HEK293 (cell line): ENCODE measurements around the gene MISP3.

ENCODE experiments used
- KLF10 ChIP-seq: fragments of 450-650 bp; IDR thresholded peaks from 2 replicates; pipeline ENCODE4 v1.5.1; 2018; ENCODE audit warnings: missing biosample characterization, mild to moderate bottlenecking, missing genetic modification characterization
- PATZ1 ChIP-seq: fragments of 450-650 bp; formaldehyde crosslinking; IDR thresholded peaks from 2 replicates; pipeline ENCODE4 v1.5.1; 2016; ENCODE audit warnings: missing biosample characterization, missing genetic modification characterization
- ZBTB21 ChIP-seq: fragments of 450-650 bp; formaldehyde crosslinking; IDR thresholded peaks from 2 replicates; pipeline ENCODE4 v1.5.1; 2017; ENCODE audit warnings: missing biosample characterization, missing genetic modification characterization
- ZBTB26 ChIP-seq: fragments of 450-650 bp; formaldehyde crosslinking; optimal IDR thresholded peaks from 2 replicates; pipeline ENCODE3; 2016; ENCODE audit warnings: missing biosample characterization, mild to moderate bottlenecking, missing genetic modification characterization
- ZBTB44 ChIP-seq: fragments of 450-650 bp; IDR thresholded peaks from 2 replicates; pipeline ENCODE4 v1.5.1; 2018; ENCODE audit warnings: missing biosample characterization, mild to moderate bottlenecking, missing genetic modification characterization
- ZBTB49 ChIP-seq: fragments of 450-650 bp; formaldehyde crosslinking; IDR thresholded peaks from 2 replicates; pipeline ENCODE4 v1.5.1; 2016; ENCODE audit warnings: missing biosample characterization, missing genetic modification characterization, low read depth
- ZNF274 ChIP-seq, 2 experiments: fragments of 200-500 bp in 1 of 2; fragments of 450-650 bp in 1 of 2; sonication (Bioruptor generic) in 1 of 2; formaldehyde crosslinking in 1 of 2; IDR thresholded peaks; 2 replicates each; pipeline versions ENCODE4 v1.5.1 to v1.6.1; 2014 to 2016; ENCODE audit warnings: borderline replicate concordance in 1 of 2, inconsistent platforms in 1 of 2, low read length in 1 of 2, missing biosample characterization in 1 of 2, missing genetic modification characterization in 1 of 2
- ZNF518A ChIP-seq: fragments of 450-650 bp; formaldehyde crosslinking; conservative IDR thresholded peaks from 2 replicates; pipeline ENCODE4 v1.5.1; 2016; ENCODE audit warnings: low read depth, missing biosample characterization, missing genetic modification characterization
- ZNF580 ChIP-seq: fragments of 450-650 bp; formaldehyde crosslinking; IDR thresholded peaks from 2 replicates; pipeline ENCODE4 v1.5.1; 2016; ENCODE audit warnings: missing biosample characterization, missing genetic modification characterization
- ZNF747 ChIP-seq: fragments of 450-650 bp; formaldehyde crosslinking; IDR thresholded peaks from 2 replicates; pipeline ENCODE4 v1.5.1; 2016; ENCODE audit warnings: missing biosample characterization, missing genetic modification characterization
- ZNF76 ChIP-seq: fragments of 450-650 bp; formaldehyde crosslinking; IDR thresholded peaks from 2 replicates; pipeline ENCODE4; 2016; ENCODE audit warnings: low read depth, missing biosample characterization, missing genetic modification characterization, borderline replicate concordance

The MISP3 gene

GRCh38 chr19:14080887-14081796 is 8.6 kb downstream of the MISP3 start (continued):
- TF ChIP-seq ZNF580 (peak; percentile 80), ZBTB26 (peak; percentile 8), KLF10 (tag by site-specific recombination) (peak; percentile 89), ZNF747 (tag by site-specific recombination) (no peak), PATZ1 (tag by site-specific recombination) (peak; percentile 73), ZNF274 (IDR thresholded peaks at IDR 0.05; ENCODE audit: low read length) (no peak), ZNF274 (tag by site-specific recombination; IDR thresholded peaks at IDR 0.05; ENCODE audit: borderline replicate concordance) (no peak), ZNF76 (tag by site-specific recombination) (peak; percentile 96), ZBTB44 (peak; percentile 92), ZNF518A (tag by site-specific recombination) (peak; percentile 93), ZBTB49 (no peak), ZBTB21 (peak; percentile 48)
